Measurements from ENCODE around the gene ANKS1A. TPM values are rescaled to one million over a fixed set of nuclear protein-coding genes. Genes with fewer than 3 reads are reported as not detected.
A peak's percentile ranks its signal among the peaks of the same experiment; 100 is the strongest.

ANKS1A gene
- total and polyA plus RNA-seq, 2 of the 4 experiments (the other 2 are of a cell fraction) = 7.2 to 7.5 TPM

GRCh38 chr6:34916348-34916967 is 27.4 kb downstream of the ANKS1A start:
- no peak overlapping the region for H2BK15ac ChIP-seq (ENCODE audit: low read depth, low read length)
- H2AFZ ChIP-seq (replicated peaks; ENCODE audit: low read length, poor library complexity) = no peak overlapping the region
- no peak overlapping the region for H3K56ac ChIP-seq (ENCODE audit: extremely low read depth, insufficient read depth, low read length)
- peaks cover 12 to 23% of the 10 kb centered on the region in 2 experiments for H3K79me1 ChIP-seq (ENCODE audit: low read depth in 1 of 2, low read length in 2 of 2)
- POLR2A ChIA-PET (ENCODE audit: unreplicated experiment) = no interaction called here
- peaks cover 9% of the 10 kb centered on the region for H3K9me1 ChIP-seq (ENCODE audit: insufficient read depth, low read length)
- H4K20me1 ChIP-seq (ENCODE audit: insufficient read depth, low read length) = peaks cover 37% of the 10 kb centered on the region
- no peak overlapping the region for H3K4me3 ChIP-seq (ENCODE audit: insufficient read depth, low read depth, low read length)
- H3K4ac ChIP-seq (ENCODE audit: low read depth, low read length) = no peak overlapping the region
- no peaks in the 10 kb centered on the region for H3K36me3 ChIP-seq (ENCODE audit: control insufficient read depth, insufficient read depth, low read length)
- H3K27ac ChIP-seq (ENCODE audit: insufficient read depth, low read length) = no peak overlapping the region
- no peak overlapping the region for H3K14ac ChIP-seq (replicated peaks; ENCODE audit: low read depth, low read length)
- peaks cover 3% of the 10 kb centered on the region; the same call in 1 of the 2 replicates for H3K27me3 ChIP-seq (ENCODE audit: control insufficient read depth, insufficient read depth, low read length)
- no TSS peak for BruUV-seq (replicated peaks)
- H2BK20ac ChIP-seq (ENCODE audit: low read depth, low read length) = no peak overlapping the region
- no CpG with 5 or more reads among the region's 4 CpGs for WGBS, 2 experiments (ENCODE audit: extremely low coverage in 2 of 2, insufficient read length in 1 of 2)
- dilution Hi-C loops (cut with HindIII; ENCODE audit: low sequenced_read_pairs, unreplicated experiment) (no loop called here), in situ Hi-C loops (cut with MboI; ENCODE audit: low sequenced_read_pairs) (no loop called here), intact Hi-C loops (cut with micrococcal nuclease) (no loop called here)
- H3K4me1 ChIP-seq (ENCODE audit: control insufficient read depth, insufficient read depth, low read length) = peaks cover 5% of the 10 kb centered on the region
- no peak overlapping the region for H3K23ac ChIP-seq (ENCODE audit: low read depth, low read length)
- CTCF ChIA-PET = no interaction called here
- no peak for ATAC-seq (ENCODE audit: low read depth)
- no peak overlapping the region for H3K4me2 ChIP-seq (ENCODE audit: low read depth, low read length)
- H4K91ac ChIP-seq (ENCODE audit: insufficient read depth, low read depth, low read length) = no peak overlapping the region
- H2BK5ac ChIP-seq (ENCODE audit: low read depth, low read length, poor library complexity, severe bottlenecking) = no peak overlapping the region
- H3K9ac ChIP-seq (ENCODE audit: low read depth, low read length) = no peak overlapping the region
- no peaks in the 10 kb centered on the region for H3K9me3 ChIP-seq (ENCODE audit: control insufficient read depth, insufficient read depth, low read length)
- no peak overlapping the region for H4K5ac ChIP-seq (ENCODE audit: low read depth, low read length)
- H2AK5ac ChIP-seq (ENCODE audit: low read depth, low read length) = no peak overlapping the region
- peak; percentile 34 for DNase-seq
- no peak overlapping the region for H4K8ac ChIP-seq (ENCODE audit: low read depth in 2 of 2, low read length in 2 of 2)
- TF ChIP-seq SMC3 (IDR thresholded peaks at IDR 0.05; ENCODE audit: low read depth, low read length) (no peak), BHLHE40 (IDR thresholded peaks at IDR 0.05; ENCODE audit: low read depth, low read length) (no peak), CHD1 (IDR thresholded peaks at IDR 0.05; ENCODE audit: low read depth, low read length) (no peak), MAZ (IDR thresholded peaks at IDR 0.05; ENCODE audit: borderline replicate concordance, low read depth, low read length) (no peak), CEBPB (IDR thresholded peaks at IDR 0.05; ENCODE audit: low read depth, low read length) (no peak), RAD21 (IDR thresholded peaks at IDR 0.05; ENCODE audit: low read length) (no peak), MXI1 (IDR thresholded peaks at IDR 0.05; ENCODE audit: borderline replicate concordance, low read depth, low read length) (no peak), FOS (IDR thresholded peaks at IDR 0.05; ENCODE audit: low read depth, low read length) (no peak), NFE2L2 (IDR thresholded peaks at IDR 0.05; ENCODE audit: low read depth, low read length) (no peak), POLR2A (IDR thresholded peaks at IDR 0.05; ENCODE audit: low read depth, low read length) (no peak), CTCF (conservative IDR thresholded peaks at IDR 0.05; ENCODE audit: low read depth, low read length) (no peak), MAFK (IDR thresholded peaks at IDR 0.05; ENCODE audit: low read depth, low read length) (no peak)
- TF ChIP-seq, protein P1, sequence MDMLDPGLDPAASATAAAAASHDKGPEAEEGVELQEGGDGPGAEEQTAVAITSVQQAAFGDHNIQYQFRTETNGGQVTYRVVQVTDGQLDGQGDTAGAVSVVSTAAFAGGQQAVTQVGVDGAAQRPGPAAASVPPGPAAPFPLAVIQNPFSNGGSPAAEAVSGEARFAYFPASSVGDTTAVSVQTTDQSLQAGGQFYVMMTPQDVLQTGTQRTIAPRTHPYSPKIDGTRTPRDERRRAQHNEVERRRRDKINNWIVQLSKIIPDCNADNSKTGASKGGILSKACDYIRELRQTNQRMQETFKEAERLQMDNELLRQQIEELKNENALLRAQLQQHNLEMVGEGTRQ (IDR thresholded peaks at IDR 0.05; ENCODE audit: low read depth, low read length) = no peak
- TF ChIP-seq, protein P2, sequence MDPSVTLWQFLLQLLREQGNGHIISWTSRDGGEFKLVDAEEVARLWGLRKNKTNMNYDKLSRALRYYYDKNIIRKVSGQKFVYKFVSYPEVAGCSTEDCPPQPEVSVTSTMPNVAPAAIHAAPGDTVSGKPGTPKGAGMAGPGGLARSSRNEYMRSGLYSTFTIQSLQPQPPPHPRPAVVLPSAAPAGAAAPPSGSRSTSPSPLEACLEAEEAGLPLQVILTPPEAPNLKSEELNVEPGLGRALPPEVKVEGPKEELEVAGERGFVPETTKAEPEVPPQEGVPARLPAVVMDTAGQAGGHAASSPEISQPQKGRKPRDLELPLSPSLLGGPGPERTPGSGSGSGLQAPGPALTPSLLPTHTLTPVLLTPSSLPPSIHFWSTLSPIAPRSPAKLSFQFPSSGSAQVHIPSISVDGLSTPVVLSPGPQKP (IDR thresholded peaks at IDR 0.05; ENCODE audit: borderline replicate concordance, low read depth, low read length) = no peak
- H3K18ac ChIP-seq (ENCODE audit: low read depth, low read length) = no peak overlapping the region
- H2AK9ac ChIP-seq (replicated peaks; ENCODE audit: low read depth, low read length, poor library complexity) = no peak overlapping the region
- no peak overlapping the region for H2BK120ac ChIP-seq (ENCODE audit: low read depth, low read length)

Data from IMR-90 (cell line).